Peyer's patch (tissue), 4 donors: ENCODE results near the gene HBQ1. TPM values are rescaled to one million over a fixed set of nuclear protein-coding genes. Genes with fewer than 3 reads are reported as not detected.

Experiments
- DNase-seq, 3 donors: peaks; one replicate each; pipeline ENCODE4 v3.0.0-alpha.2; 2017 to 2019
- H3K27ac ChIP-seq, 4 donors: fragments of 200-600 bp; sonication (generic); one replicate each; pipeline ENCODE4 v1.5.1; 2016 to 2019
- H3K27me3 ChIP-seq, 2 donors: fragments of 200-600 bp; sonication (generic); one replicate each; pipeline ENCODE4 v1.5.1; 2019
- H3K36me3 ChIP-seq, 3 donors: fragments of 200-600 bp; sonication (generic); one replicate each; pipeline ENCODE4 v1.5.1; 2016 to 2019
- H3K4me1 ChIP-seq, 4 donors: fragments of 200-600 bp; sonication (generic); one replicate each; pipeline ENCODE4 v1.5.1; 2016 to 2019
- H3K4me3 ChIP-seq, 4 donors: fragments of 200-600 bp; sonication (generic); 1 replicate in 3 of 4; 2 replicates in 1 of 4; pipeline ENCODE4 v1.5.1; 2016 to 2019; ENCODE audit warnings: mild to moderate bottlenecking in 1 of 4
- H3K9me3 ChIP-seq, 4 donors: fragments of 200-600 bp; sonication (generic); one replicate each; pipeline ENCODE4 v1.5.1; 2016 to 2019; ENCODE audit warnings: mild to moderate bottlenecking in 1 of 4
- POLR2A ChIP-seq, 2 donors: fragments of 450-650 bp; IDR thresholded peaks; one replicate each; pipeline ENCODE4 v1.5.1; 2017; ENCODE audit warnings: antibody characterized with exemption in 2 of 2, mild to moderate bottlenecking in 2 of 2, moderate library complexity in 2 of 2
- total RNA-seq, 4 donors: library from RNA; depleted of rRNA; stranded (reverse); fragments of >200 nt; gene quantifications; one replicate each; pipeline ENCODE4 v1.1.0, GENCODE V29; 2016
- TF ChIP-seq, protein P1 (sequence below), 6 experiments: fragments of 450-650 bp in 4 of 6; fragments of 200-600 bp in 2 of 6; sonication (generic) in 1 of 6; IDR thresholded peaks; one replicate each; pipeline ENCODE4 v1.5.1; 2017 to 2019; ENCODE audit warnings: antibody characterized with exemption in 6 of 6, mild to moderate bottlenecking in 3 of 6, moderate library complexity in 1 of 6

HBQ1 gene
- total RNA-seq = not detected

- Histone ChIP-seq H3K36me3 (no peaks in the 10 kb centered on the region), H3K9me3 (no peaks in the 10 kb centered on the region), H3K27ac (peak within 1 kb of the TSS in 1 of 4 donors; percentile 17), H3K4me1 (peaks cover 7 to 17% (median 14%) of the 10 kb centered on the region in 4 donors), H3K4me3 (peak within 1 kb of the TSS; percentile 20 to 39 (median 38)), H3K27me3 (peaks cover 0 to 42% of the 10 kb centered on the region in 2 donors)
- no peak for TF ChIP-seq POLR2A (IDR thresholded peaks at IDR 0.05)
- TF ChIP-seq, protein P1, sequence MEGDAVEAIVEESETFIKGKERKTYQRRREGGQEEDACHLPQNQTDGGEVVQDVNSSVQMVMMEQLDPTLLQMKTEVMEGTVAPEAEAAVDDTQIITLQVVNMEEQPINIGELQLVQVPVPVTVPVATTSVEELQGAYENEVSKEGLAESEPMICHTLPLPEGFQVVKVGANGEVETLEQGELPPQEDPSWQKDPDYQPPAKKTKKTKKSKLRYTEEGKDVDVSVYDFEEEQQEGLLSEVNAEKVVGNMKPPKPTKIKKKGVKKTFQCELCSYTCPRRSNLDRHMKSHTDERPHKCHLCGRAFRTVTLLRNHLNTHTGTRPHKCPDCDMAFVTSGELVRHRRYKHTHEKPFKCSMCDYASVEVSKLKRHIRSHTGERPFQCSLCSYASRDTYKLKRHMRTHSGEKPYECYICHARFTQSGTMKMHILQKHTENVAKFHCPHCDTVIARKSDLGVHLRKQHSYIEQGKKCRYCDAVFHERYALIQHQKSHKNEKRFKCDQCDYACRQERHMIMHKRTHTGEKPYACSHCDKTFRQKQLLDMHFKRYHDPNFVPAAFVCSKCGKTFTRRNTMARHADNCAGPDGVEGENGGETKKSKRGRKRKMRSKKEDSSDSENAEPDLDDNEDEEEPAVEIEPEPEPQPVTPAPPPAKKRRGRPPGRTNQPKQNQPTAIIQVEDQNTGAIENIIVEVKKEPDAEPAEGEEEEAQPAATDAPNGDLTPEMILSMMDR (IDR thresholded peaks at IDR 0.05) = peak in 2 of 6 experiments; percentile 15 to 28
- no peak for DNase-seq
Measured at GRCh38 chr16:180101-180675, at the start of gene HBQ1. Gene HBQ1, plus strand, starts transcription at chr16:180459. Its CDS starts 28 bp downstream, at chr16:180487.

GRCh38 chr16:130533-131173 is 49.6 kb upstream of the HBQ1 start:
- TF ChIP-seq, protein P1 (IDR thresholded peaks at IDR 0.05) = no peak
- TF ChIP-seq POLR2A (IDR thresholded peaks at IDR 0.05) = no peak
- Histone ChIP-seq H3K4me3 (no peak overlapping the region), H3K9me3 (no peaks in the 10 kb centered on the region), H3K27me3 (no peaks in the 10 kb centered on the region), H3K4me1 (no peaks in the 10 kb centered on the region), H3K27ac (no peak overlapping the region), H3K36me3 (no peaks in the 10 kb centered on the region)
- no peak for DNase-seq

DNA sequence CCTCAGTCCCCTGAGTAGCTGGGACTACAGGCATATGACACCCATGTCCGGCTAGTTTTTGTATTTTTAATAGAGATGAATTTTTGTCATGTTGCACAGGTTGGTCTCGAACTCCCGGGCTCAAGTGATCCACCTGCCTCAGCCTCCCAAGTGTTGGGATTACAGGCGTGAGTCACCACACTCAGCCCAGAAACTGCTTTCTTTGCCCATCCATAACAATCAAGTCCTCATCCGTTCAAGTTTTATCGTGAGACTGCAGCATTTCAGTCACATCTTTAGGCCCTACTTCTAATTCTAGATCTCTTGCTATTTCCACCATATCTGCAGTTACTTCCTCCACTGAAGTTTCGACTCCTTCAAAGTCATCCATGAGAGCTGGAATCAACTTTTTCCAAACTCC is 48.1 kb upstream of the HBQ1 start:
- H3K9me3 ChIP-seq = no peaks in the 10 kb centered on the region
- DNase-seq = no peak
- TF ChIP-seq POLR2A (IDR thresholded peaks at IDR 0.05) = no peak
- TF ChIP-seq, protein P1 (IDR thresholded peaks at IDR 0.05) = no peak
- no peak overlapping the region for H3K4me3 ChIP-seq
- no peak overlapping the region for H3K27ac ChIP-seq
- H3K27me3 ChIP-seq = no peaks in the 10 kb centered on the region
- peaks cover 0 to 2% (median 0%) of the 10 kb centered on the region in 4 donors for H3K4me1 ChIP-seq
- H3K36me3 ChIP-seq = no peaks in the 10 kb centered on the region

DNA sequence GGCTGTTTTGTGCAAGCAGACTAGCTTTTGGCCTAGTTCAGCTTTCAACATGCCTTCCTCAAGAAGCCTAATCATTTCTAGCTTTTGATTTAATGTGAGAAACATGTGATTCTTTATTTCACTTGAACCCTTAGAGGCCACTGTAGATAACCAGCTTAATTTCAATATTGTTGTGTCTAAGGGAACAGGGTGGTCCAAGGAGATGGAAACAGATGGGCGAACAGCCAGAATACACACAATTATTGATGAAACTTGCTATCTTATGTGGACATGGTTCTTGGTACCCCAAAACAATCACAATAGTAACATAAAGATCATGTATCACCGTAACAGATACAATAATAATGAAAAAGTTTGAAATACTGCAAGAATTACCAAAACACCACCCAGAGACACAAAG is 46.5 kb upstream of the HBQ1 start:
- no peak overlapping the region for H3K27ac ChIP-seq
- H3K4me1 ChIP-seq = peaks cover 0 to 8% (median 3%) of the 10 kb centered on the region in 4 donors
- no peaks in the 10 kb centered on the region for H3K27me3 ChIP-seq
- no peak for TF ChIP-seq POLR2A (IDR thresholded peaks at IDR 0.05)
- TF ChIP-seq, protein P1 (IDR thresholded peaks at IDR 0.05) = no peak
- H3K9me3 ChIP-seq = no peaks in the 10 kb centered on the region
- DNase-seq = no peak
- no peaks in the 10 kb centered on the region for H3K36me3 ChIP-seq
- no peak overlapping the region for H3K4me3 ChIP-seq

GRCh38 chr16:138049-138417 is 42.2 kb upstream of the HBQ1 start:
- peak overlapping the region; percentile 67 to 86 (median 80) for H3K4me3 ChIP-seq
- TF ChIP-seq, protein P1 (IDR thresholded peaks at IDR 0.05) = no peak
- no peak for TF ChIP-seq POLR2A (IDR thresholded peaks at IDR 0.05)
- H3K27ac ChIP-seq = peak overlapping the region; percentile 85 to 91 (median 88)
- H3K36me3 ChIP-seq = no peaks in the 10 kb centered on the region
- no peaks in the 10 kb centered on the region for H3K9me3 ChIP-seq
- peak in 2 of 3 donors; percentile 48 to 57 for DNase-seq
- peaks cover 0 to 10% (median 3%) of the 10 kb centered on the region in 4 donors for H3K4me1 ChIP-seq
- no peaks in the 10 kb centered on the region for H3K27me3 ChIP-seq
